NCI-H2196 (cell line): ENCODE measurements around the gene GTF2A2.
A peak's percentile ranks its signal among the peaks of the same experiment; 100 is the strongest.
"Not testable (repeated sequence)": the region's sequence is repeated elsewhere in the genome, so short reads cannot be mapped to it uniquely, and the experiment has no call there.

ENCODE experiments used
- DNase-seq: peaks from one replicate; lab custom pipeline; 2025; ENCODE audit not compliant: unreplicated experiment; lab: John Stamatoyannopoulos, UW

The GTF2A2 gene, protein sequence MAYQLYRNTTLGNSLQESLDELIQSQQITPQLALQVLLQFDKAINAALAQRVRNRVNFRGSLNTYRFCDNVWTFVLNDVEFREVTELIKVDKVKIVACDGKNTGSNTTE

GRCh38 chr15:59656897-59657634 lies at the start of gene GTF2A2:
Gene GTF2A2, minus strand, starts transcription at chr15:59657515. Its CDS starts 5,238 bp downstream, at chr15:59652277.
- peak; percentile 86 for DNase-seq

- no peak for DNase-seq
These were observed 46.9 kb upstream of the GTF2A2 start for GRCh38 chr15:59703979-59704796.

DNA sequence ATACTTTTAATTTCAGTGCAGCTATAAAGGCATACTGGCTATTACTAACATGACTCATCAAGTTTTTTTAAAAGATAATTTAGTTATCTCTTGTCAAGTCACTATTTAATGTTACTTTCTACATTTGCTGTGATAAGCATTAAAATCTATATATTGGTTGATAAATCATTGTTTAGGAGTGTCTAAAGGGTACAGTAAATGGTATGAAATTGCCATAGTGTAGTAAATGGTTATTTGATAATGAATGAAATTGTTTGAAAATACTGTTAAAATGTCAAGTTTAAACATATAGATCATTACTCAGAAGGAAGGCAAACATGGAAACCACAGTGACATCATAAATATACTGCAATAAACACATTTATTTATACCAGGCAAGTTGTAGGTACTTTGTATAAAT lies 45.0 kb upstream of the GTF2A2 start:
- no peak for DNase-seq

DNA sequence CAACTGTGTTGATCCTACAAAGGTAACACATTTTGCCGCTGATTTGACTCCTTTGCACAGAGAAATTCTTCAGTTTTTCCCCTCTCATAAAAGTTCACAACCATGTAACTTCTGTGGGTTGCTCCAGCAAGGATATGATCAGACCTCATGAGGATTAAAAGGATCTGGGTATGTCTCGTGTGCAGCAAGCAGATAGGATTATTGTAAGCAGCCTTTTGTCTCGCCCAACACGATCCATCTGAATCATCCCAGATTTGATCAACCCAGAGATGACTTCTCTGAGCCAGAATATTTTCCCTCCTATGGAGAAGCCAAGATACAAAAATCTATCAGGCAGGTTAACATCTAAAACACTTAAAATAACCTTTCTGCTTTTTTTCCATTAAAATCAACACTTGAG lies 44.6 kb upstream of the GTF2A2 start:
- DNase-seq: no peak

- DNase-seq: no peak
These were observed 42.6 kb upstream of the GTF2A2 start for GRCh38 chr15:59699810-59700431.

DNA sequence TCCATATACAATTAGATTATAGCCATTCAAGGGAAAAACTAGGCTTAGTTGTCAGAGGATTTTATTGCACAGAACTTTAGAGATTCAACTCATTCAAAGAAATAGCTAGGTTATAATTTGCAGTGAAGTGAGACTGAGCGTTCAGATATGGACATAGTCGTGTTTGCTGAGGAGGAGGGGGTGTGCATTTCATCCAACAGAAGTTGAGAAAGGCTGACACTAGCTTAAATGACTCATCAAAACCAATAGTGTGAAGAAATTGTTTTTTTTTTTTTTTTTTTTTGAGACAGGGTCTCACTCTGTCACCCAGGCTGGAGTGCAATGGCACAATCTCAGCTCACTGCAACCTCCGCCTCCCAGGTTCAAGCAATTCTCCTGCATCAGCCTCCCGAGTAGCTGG lies 40.8 kb upstream of the GTF2A2 start:
- not testable (repeated sequence) for DNase-seq

DNA sequence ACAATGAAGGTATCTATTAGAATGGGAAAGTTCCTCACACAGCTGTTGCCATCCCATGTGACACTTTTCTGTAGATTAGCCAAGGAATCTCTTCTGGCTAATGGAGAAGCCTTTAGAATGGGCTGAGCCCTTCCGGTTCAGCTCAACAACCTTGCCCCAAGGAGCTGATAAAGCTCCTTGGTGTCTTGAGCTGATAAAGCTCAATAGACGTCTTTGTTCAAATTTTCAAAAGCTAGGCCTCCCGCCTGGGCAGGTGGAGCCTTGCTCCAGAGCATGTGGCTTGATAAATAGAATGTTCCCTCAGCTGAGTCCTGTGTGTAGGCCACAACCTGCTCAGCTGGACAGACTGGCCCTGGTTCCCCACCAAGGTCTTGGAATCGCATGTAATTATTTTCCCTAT lies 39.0 kb upstream of the GTF2A2 start:
- no peak for DNase-seq

- no peak for DNase-seq
These were observed 37.5 kb upstream of the GTF2A2 start for GRCh38 chr15:59694779-59695178.

GRCh38 chr15:59691194-59691805 lies 34.0 kb upstream of the GTF2A2 start:
- peak; percentile 19 for DNase-seq

- DNase-seq: peak; percentile 33
These were observed 32.4 kb upstream of the GTF2A2 start for GRCh38 chr15:59689626-59690236.

DNA sequence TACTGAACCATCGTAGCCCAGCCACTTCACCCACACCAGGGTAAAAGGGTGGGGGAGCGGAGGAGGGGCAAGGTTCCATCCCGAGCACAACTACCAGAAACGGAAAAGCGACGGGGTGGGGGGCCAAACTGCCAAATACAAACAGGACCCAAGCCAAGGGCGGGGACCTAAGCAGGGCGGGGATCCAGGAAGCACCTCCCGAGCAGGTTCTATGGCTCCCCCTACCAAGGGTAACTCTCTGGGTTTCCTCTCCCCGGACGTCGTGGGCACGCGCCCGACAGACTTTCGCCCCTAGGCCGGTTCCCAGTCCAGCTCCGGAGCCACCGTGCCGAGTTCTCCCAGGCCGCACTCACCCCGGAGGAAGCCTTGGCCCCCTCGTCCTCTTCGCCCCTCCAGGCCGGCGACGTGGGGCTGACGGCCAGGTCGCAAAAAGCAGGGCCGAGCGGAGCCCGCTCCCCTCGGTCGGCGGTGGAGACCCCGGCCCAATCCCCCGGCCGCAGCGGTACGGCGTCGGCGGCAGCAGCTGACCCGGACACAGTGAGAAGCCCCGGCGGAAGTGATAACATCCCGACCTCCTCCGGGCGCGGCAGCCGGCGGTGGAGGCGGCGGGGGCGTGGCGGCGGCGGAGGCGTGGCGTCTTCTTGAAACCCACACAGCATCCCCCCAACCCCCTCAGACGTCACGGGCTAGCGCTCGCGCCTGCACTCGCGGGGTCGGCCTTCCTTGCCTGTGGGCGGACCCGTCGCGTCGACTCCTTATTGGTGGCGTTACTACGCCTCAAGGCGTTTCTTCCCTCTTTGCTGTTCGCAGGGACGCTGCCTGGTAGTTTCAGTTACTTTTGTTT lies 31.7 kb upstream of the GTF2A2 start, which contains the start of gene BNIP2:
Gene BNIP2, minus strand, starts transcription at position 539 of the 844 bp plus-strand sequence. CDS start 6,863 bp downstream, outside the sequence.
- peak; percentile 85 for DNase-seq

GRCh38 chr15:59688423-59688781 lies 31.1 kb upstream of the GTF2A2 start:
- no peak for DNase-seq

- DNase-seq: no peak
These were observed 30.5 kb upstream of the GTF2A2 start for GRCh38 chr15:59687836-59688235.

DNA sequence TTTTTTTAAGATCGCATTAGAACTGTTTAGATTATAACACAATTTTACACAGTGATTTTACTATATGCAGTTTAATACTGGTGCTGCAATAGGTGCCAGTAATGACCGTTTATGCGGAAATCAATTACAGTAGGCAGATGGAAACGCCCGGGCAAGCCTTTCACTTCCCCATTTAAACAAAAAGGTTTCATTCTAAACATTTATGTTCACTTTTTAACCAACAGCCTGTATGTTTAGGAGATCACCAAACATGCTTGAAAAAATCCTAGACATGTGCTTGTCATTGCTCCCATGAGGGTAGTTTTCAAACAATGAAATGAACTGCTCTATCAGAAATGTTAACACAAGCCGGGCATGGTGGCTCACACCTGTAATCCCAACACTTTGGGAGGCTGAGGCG lies 29.1 kb upstream of the GTF2A2 start:
- DNase-seq: no peak

- no peak for DNase-seq
These were observed 28.5 kb upstream of the GTF2A2 start for GRCh38 chr15:59685737-59686297.

GRCh38 chr15:59680870-59681269 lies 23.6 kb upstream of the GTF2A2 start:
- DNase-seq: no peak

DNA sequence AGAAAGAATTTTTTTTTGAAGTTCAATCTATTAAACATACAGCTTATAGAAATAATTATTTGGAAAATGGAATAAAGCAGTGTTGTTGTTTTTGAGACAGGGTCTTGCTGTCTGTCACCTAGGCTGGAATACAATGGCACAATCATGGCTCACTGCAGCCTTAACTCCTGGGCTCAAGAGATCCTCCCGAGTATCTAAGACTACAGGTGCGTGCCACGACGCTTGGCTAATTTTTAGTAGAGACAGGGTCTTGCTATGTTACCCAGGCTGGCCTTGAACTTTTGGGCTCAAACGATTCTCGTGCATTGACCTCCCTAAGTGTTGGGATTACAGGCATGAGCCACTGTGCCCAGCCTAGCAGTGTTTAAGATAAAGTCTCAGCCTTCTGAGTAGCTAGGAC lies 23.0 kb upstream of the GTF2A2 start:
- no peak for DNase-seq

DNA sequence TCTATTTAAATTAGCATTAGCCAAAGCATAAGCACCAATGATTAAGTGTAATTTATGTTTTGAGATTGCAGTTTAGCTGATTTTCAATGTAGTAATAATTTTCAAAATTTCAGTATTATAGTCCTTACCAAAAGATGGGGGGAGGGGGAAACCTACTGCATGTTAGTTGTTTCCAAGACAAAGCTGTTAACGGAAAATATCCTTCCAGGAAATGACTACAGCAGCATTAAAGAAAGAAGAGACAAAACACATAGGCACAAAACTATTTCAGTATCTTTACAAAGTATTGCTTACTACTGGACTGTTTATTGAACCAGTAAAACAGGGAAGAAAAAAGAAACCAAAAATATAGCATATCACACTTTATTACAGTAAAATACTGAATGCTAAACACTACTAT lies 21.3 kb upstream of the GTF2A2 start:
- DNase-seq: no peak

- no peak for DNase-seq
These were observed 20.9 kb upstream of the GTF2A2 start for GRCh38 chr15:59678172-59678571.
